Cardiac muscle cell (in vitro differentiated cells and primary cell): ENCODE measurements around the gene RASA3. TPM values are rescaled to one million over a fixed set of nuclear protein-coding genes. Genes with fewer than 3 reads are reported as not detected.

Experiments used
- DNase-seq, 2 donors: peaks; one replicate each; pipeline versions ENCODE4 v3.0.0 to v3.0.0-alpha.2; 2010 to 2017; ENCODE audit warnings: low read depth in 1 of 2, low spot score in 1 of 2
- H3K27ac ChIP-seq: fragments of 200-600 bp; sonication (generic); 2 replicates; pipeline ENCODE4 v1.5.1; 2016
- H3K27me3 ChIP-seq: fragments of 200-600 bp; sonication (generic); 2 replicates; pipeline ENCODE4 v1.6.0; 2016; ENCODE audit warnings: control low read depth
- H3K36me3 ChIP-seq: fragments of 200-600 bp; sonication (generic); 2 replicates; pipeline ENCODE4 v1.5.1; 2016; ENCODE audit warnings: control low read depth
- H3K4me1 ChIP-seq: fragments of 200-600 bp; sonication (generic); 2 replicates; pipeline ENCODE4 v1.8.1; 2017; ENCODE audit warnings: low read depth, mild to moderate bottlenecking, mixed run types
- H3K4me3 ChIP-seq: fragments of 200-600 bp; sonication (generic); 2 replicates; pipeline ENCODE4 v1.5.1; 2016; ENCODE audit warnings: mild to moderate bottlenecking
- H3K9me3 ChIP-seq: fragments of 200-600 bp; sonication (generic); 2 replicates; pipeline ENCODE4 v1.5.1; 2017; ENCODE audit warnings: low read depth, mild to moderate bottlenecking, control low read depth
- polyA plus RNA-seq: library from polyadenylated mRNA; unstranded; fragments of >200 nt; fragmentation: Nextera tagmentation; extraction: Ambion mirVana; gene quantifications from 2 replicates; pipeline ENCODE4 v1.2.1, GENCODE V29; 2016
- total RNA-seq: library from RNA; depleted of rRNA; stranded (reverse); fragments of >200 nt; gene quantifications from 2 replicates; pipeline ENCODE4 v1.2.3, GENCODE V29; 2016
- TF ChIP-seq, protein P1 (sequence below): IDR thresholded peaks from 2 replicates; pipeline ENCODE4 v1.5.1; 2012; ENCODE audit warnings: low read depth, mild to moderate bottlenecking, low read length

The RASA3 gene
- total and polyA plus RNA-seq, 2 experiments from 2014 or later: 14.0 to 26.0 TPM

DNA sequence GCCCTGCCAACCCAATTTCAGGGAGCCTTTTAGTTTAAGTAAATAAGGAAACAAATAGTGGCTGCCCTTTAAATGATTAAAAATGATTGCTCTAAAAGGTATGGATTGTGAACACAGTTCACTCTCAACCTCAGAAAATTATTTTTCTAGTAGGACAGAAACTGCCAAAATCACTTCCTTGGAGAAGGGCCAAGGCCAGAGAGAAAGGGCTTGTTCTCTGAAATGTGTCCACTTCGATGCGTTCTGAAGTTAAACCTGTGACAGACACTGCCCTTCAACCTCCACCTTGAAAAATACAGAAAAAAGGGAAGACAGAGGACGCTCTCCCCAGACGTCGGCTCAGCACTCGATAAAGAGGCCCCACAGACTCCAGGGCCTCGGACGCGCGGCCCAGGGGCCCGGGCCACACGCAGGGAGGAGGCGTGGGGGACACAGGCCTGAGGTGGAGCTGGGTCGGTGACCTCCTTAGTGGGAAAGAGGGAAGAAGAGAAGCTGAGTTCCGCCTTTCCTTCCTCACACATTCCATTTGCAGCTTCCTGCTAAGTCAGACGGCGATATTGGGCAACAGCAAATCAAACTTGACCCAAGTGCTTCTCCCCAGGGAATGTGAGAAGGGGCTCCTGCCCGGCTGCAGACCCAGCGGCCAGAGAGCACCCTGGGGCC, 63.6 kb downstream of the RASA3 start:
- Histone ChIP-seq H3K4me3 (no peak overlapping the region), H3K9me3 (no peaks in the 10 kb centered on the region), H3K4me1 (peaks cover 24% of the 10 kb centered on the region), H3K27ac (peak overlapping the region; percentile 36), H3K27me3 (no peaks in the 10 kb centered on the region), H3K36me3 (no peaks in the 10 kb centered on the region)
- DNase-seq: peak; percentile 53 to 86
- TF ChIP-seq, protein P1, sequence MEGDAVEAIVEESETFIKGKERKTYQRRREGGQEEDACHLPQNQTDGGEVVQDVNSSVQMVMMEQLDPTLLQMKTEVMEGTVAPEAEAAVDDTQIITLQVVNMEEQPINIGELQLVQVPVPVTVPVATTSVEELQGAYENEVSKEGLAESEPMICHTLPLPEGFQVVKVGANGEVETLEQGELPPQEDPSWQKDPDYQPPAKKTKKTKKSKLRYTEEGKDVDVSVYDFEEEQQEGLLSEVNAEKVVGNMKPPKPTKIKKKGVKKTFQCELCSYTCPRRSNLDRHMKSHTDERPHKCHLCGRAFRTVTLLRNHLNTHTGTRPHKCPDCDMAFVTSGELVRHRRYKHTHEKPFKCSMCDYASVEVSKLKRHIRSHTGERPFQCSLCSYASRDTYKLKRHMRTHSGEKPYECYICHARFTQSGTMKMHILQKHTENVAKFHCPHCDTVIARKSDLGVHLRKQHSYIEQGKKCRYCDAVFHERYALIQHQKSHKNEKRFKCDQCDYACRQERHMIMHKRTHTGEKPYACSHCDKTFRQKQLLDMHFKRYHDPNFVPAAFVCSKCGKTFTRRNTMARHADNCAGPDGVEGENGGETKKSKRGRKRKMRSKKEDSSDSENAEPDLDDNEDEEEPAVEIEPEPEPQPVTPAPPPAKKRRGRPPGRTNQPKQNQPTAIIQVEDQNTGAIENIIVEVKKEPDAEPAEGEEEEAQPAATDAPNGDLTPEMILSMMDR: no peak

DNA sequence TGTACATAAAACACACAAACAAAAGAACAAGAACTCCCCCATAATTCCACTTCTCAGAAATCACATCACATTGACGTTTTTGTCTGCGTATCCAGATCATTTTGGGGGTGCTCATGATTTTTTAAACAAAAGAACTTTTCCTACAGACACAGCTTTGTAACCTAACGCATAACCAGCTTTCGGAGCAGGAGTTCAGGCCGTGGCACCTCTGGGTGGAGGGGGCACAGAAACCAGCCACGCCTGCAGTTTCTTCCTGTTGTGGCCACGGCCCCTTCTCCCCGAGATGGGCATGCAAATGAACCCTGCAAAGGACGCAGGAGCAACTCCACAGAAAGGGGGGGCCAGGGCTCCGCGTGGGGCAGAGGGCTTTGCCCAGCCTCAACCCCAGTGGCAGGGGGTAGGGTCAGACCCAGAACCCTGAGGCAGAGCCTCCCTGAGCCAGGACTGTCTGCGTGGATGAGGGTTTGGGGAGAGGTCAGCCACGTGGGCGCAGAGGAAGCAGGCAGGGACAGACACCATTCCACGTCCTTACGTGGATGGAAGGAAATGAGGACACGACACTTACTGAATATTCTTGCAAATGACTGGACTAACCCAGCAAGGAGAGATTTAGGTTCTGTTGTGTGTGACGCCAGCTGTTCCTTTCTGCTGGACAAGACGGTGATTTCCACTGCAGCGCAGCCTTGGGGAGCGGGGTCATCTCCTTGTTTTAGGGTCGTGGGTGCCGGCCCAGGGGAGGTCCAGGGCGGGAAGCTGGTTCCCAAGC, 64.4 kb downstream of the RASA3 start:
- TF ChIP-seq, protein P1: no peak
- Histone ChIP-seq H3K27ac (no peak overlapping the region), H3K4me3 (no peak overlapping the region), H3K4me1 (peaks cover 24% of the 10 kb centered on the region), H3K9me3 (no peaks in the 10 kb centered on the region), H3K36me3 (no peaks in the 10 kb centered on the region), H3K27me3 (no peaks in the 10 kb centered on the region)
- DNase-seq: no peak

DNA sequence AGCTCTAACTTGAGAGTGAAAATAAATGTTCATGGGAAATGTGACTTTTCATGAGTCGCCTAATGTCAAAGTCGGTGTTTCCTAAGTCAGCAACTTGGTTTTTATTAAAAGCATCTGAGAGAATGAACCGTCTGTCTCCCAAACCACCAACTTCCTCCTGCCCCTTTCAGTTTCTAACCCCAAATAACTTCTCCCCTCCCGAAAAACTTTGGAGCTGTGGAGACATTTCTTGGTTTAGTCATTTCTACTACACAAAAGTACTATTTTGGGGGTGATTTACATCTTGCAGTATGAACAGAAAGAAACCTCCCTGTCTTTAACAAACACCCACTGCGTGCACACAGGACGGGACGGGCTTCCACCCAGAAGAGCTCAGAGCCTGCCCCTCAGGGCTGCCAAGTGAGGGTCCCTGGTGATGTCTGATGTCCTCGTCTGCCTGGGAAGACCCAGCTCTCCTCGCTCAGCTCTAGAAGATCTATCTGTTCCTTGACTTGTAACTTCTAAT, 65.0 kb downstream of the RASA3 start:
- H3K36me3 ChIP-seq: no peaks in the 10 kb centered on the region
- DNase-seq: peak in 1 of 2 donors; percentile 45
- no peaks in the 10 kb centered on the region for H3K9me3 ChIP-seq
- TF ChIP-seq, protein P1: no peak
- H3K4me1 ChIP-seq: peaks cover 24% of the 10 kb centered on the region
- no peaks in the 10 kb centered on the region for H3K27me3 ChIP-seq
- H3K4me3 ChIP-seq: no peak overlapping the region
- no peak overlapping the region for H3K27ac ChIP-seq

DNA sequence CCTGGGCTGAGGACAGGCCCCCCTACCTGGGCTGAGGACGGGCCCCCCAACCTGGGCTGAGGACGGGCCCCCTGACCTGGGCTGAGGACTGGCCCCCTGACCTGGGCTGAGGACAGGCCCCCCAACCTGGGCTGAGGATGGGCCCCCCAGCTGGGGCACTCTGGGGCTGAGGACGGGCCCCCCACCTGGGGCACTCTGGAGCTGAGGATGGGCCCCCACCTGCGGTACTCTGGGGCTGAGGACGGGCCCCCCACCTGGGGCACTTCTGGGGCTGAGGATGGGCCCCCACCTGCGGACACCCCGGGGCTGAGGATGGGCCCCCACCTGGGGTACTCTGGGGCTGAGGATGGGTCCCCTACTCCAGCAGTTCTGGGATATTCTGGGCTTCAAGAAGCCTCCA, 65.5 kb downstream of the RASA3 start:
- Histone ChIP-seq H3K27me3 (no peaks in the 10 kb centered on the region), H3K27ac (no peak overlapping the region), H3K36me3 (no peaks in the 10 kb centered on the region), H3K4me1 (peaks cover 24% of the 10 kb centered on the region), H3K4me3 (no peak overlapping the region), H3K9me3 (no peaks in the 10 kb centered on the region)
- TF ChIP-seq, protein P1: no peak
- no peak for DNase-seq

DNA sequence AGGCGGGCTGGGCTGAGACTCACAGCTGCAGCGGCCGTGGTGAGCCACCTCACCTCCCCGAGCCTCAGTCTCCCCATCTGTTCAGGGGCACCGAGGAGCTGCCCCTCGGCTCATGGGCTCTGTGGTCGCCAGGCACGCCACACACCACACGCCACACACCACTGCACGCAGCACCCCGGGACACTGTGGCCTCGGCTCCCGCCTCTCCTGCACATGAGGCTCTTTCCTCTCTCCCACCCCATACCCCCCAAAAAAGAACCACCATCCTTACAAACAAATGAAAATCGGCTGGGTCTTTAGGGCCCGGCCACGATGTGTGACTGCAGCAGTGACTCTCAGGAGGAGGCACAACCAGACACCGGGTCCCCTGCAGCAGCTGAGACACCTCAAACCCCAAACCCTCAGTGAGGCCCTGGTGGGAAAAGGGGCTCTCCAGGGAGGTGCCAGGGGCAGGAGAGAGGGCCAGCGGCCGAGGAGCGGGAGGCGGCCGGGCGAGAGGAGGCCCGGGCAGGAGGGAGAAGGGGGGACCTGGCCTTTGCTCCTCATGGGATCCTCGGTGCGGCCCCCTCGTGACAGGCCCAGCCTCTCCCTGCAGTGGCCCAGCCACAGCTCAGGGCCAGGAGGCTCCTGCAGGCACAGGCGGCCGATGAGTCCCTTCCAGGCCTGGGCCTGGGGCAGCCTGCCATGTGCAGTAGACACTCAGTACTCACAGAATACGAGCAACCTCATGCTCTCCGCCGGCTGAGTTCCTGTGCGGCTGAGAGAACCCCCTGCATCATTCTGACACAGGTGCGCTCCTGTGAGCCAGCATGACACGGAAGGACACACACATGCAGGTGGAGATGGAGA, 66.3 kb downstream of the RASA3 start:
- H3K9me3 ChIP-seq: no peaks in the 10 kb centered on the region
- no peak overlapping the region for H3K27ac ChIP-seq
- H3K4me3 ChIP-seq: no peak overlapping the region
- no peaks in the 10 kb centered on the region for H3K27me3 ChIP-seq
- DNase-seq: no peak
- TF ChIP-seq, protein P1: no peak
- H3K36me3 ChIP-seq: no peaks in the 10 kb centered on the region
- peaks cover 24% of the 10 kb centered on the region for H3K4me1 ChIP-seq
